SK-N-MC (cell line): ENCODE measurements around the gene RBM10.

ENCODE experiments used
- EZH2 ChIP-seq: fragments of 200-600 bp; sonication (generic); IDR thresholded peaks from one replicate; pipeline ENCODE4 v1.6.1; 2017; ENCODE audit warnings: antibody characterized with exemption
- FOXP2 ChIP-seq: optimal IDR thresholded peaks from 2 replicates; pipeline ENCODE3; 2011; ENCODE audit warnings: mild to moderate bottlenecking, moderate library complexity; ENCODE audit not compliant: insufficient read depth; ENCODE audit errors: extremely low read length, control extremely low read depth
- POLR2AphosphoS5 ChIP-seq: IDR thresholded peaks from 2 replicates; pipeline ENCODE4 v1.6.1; 2012; ENCODE audit warnings: mild to moderate bottlenecking, low read depth, low read length, borderline replicate concordance

DNA sequence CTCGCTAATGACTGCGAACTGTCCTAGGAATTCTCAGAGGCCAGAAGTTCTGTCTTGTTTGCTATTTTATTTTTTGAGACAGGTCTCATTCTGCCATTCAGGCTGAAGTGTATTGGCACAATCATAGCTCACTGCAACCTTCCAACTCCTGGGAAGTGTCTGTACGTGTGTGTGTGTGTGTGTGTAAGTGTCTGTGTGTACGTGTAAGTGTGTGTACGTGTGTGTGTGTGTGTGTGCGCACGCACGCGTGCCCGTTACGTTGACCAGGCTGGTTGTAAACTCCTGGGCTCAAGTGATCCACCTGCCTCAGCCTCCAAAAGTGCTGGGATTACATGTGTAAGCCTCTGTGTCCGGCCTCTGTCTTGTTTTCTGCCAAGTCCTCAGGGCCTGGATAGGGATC is 63.1 kb downstream of the RBM10 start:
- TF ChIP-seq EZH2 (no peak), POLR2AphosphoS5 (no peak), FOXP2 (no peak)
